Neural crest cell (in vitro differentiated cells): ENCODE measurements around the gene CSNK1E. TPM values are rescaled to one million over a fixed set of nuclear protein-coding genes. Genes with fewer than 3 reads are reported as not detected.
A peak's percentile ranks its signal among the peaks of the same experiment; 100 is the strongest.

ENCODE experiments used
- DNase-seq: peaks from one replicate; pipeline ENCODE4 v3.0.0; 2021; ENCODE audit warnings: low read depth, mixed read lengths, low spot score
- H3K27ac Mint-ChIP-seq: one replicate; pipeline ENCODE4 v1.8.0; 2021; ENCODE audit warnings: mild to moderate bottlenecking, mixed read lengths; ENCODE audit not compliant: unreplicated experiment
- H3K27me3 Mint-ChIP-seq: 2 replicates; pipeline ENCODE4 v1.8.0; 2021; ENCODE audit warnings: low read depth, mild to moderate bottlenecking, mixed read lengths
- H3K36me3 Mint-ChIP-seq: 2 replicates; pipeline ENCODE4 v1.8.0; 2021; ENCODE audit warnings: low read depth, mild to moderate bottlenecking, mixed read lengths
- H3K4me1 Mint-ChIP-seq: 2 replicates; pipeline ENCODE4 v1.8.0; 2021; ENCODE audit warnings: mixed read lengths
- H3K4me3 Mint-ChIP-seq: one replicate; pipeline ENCODE4 v1.8.0; 2021; ENCODE audit warnings: mild to moderate bottlenecking, mixed read lengths
- H3K9me3 Mint-ChIP-seq: 2 replicates; pipeline ENCODE4 v1.8.0; 2021; ENCODE audit warnings: mixed read lengths
- total RNA-seq: library from RNA; stranded (reverse); gene quantifications from 2 replicates; pipeline ENCODE4 v1.2.1, GENCODE V29; 2021
- TF ChIP-seq, protein P1 (sequence below): fragments of 200-600 bp; sonication (generic); conservative IDR thresholded peaks from 2 replicates; pipeline ENCODE4 v1.5.0; 2021; ENCODE audit warnings: antibody characterized with exemption, mild to moderate bottlenecking

CSNK1E gene
- total RNA-seq, 1 donor from 2014 or later: 250 TPM

- no peak overlapping the region for H3K4me3 Mint-ChIP-seq
- no peak for DNase-seq
- H3K4me1 Mint-ChIP-seq: peaks cover 8% of the 10 kb centered on the region
- no peaks in the 10 kb centered on the region for H3K9me3 Mint-ChIP-seq
- TF ChIP-seq, protein P1, sequence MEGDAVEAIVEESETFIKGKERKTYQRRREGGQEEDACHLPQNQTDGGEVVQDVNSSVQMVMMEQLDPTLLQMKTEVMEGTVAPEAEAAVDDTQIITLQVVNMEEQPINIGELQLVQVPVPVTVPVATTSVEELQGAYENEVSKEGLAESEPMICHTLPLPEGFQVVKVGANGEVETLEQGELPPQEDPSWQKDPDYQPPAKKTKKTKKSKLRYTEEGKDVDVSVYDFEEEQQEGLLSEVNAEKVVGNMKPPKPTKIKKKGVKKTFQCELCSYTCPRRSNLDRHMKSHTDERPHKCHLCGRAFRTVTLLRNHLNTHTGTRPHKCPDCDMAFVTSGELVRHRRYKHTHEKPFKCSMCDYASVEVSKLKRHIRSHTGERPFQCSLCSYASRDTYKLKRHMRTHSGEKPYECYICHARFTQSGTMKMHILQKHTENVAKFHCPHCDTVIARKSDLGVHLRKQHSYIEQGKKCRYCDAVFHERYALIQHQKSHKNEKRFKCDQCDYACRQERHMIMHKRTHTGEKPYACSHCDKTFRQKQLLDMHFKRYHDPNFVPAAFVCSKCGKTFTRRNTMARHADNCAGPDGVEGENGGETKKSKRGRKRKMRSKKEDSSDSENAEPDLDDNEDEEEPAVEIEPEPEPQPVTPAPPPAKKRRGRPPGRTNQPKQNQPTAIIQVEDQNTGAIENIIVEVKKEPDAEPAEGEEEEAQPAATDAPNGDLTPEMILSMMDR: no peak
- H3K36me3 Mint-ChIP-seq: no peaks in the 10 kb centered on the region
- peaks cover 7% of the 10 kb centered on the region for H3K27me3 Mint-ChIP-seq
- H3K27ac Mint-ChIP-seq: no peak overlapping the region
Observed at GRCh38 chr22:38335077-38335476, 17.8 kb upstream of the CSNK1E start.

DNA sequence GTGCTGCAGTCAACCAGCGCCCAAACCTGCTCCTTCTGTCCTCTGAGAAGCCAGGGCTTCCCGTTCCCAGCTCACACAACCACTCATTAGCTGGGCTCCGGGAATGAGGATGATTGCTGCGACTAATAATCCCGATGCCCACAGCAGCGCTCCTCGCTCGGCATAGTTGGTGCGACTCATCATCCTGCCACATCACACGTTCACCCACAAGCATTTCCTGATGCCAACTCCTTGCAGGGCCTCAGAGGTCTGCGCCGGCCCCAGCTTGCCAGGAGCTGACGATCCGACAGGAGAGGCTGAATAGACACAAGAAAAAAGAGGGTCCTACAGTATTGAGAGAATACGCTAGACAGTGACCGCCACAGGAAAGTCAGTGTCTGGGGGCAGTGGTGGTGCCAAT, 10.6 kb upstream of the CSNK1E start:
- Mint-ChIP-seq H3K36me3 (no peaks in the 10 kb centered on the region), H3K4me3 (no peak overlapping the region), H3K27me3 (no peaks in the 10 kb centered on the region), H3K9me3 (no peaks in the 10 kb centered on the region), H3K27ac (no peak overlapping the region), H3K4me1 (no peaks in the 10 kb centered on the region)
- TF ChIP-seq, protein P1: no peak
- no peak for DNase-seq

- DNase-seq: no peak
- Mint-ChIP-seq H3K9me3 (no peaks in the 10 kb centered on the region), H3K4me1 (no peaks in the 10 kb centered on the region), H3K27me3 (no peaks in the 10 kb centered on the region), H3K4me3 (no peak overlapping the region), H3K36me3 (no peaks in the 10 kb centered on the region), H3K27ac (no peak overlapping the region)
- TF ChIP-seq, protein P1: no peak
Observed at GRCh38 chr22:38327396-38327795, 10.2 kb upstream of the CSNK1E start.

DNA sequence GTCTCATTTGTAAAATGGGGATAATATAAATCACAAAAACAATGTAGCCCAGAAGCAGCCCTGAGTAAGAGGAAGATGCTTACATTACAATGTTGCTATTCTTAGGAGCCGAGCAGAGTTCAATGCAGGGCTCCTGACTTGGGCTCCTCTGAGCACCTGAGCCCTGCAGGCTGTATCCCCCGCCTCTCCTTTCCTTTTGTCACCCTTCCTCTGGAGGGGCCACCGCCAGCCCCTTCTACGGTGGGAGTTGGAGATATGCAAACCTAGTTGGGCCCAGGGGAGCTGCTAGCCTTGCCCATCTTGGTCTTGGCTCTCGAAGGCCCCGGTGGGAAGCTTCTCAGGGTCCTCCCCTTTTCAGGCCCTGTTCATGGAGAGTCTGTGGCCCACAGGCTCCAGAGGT, 8.4 kb upstream of the CSNK1E start:
- Mint-ChIP-seq H3K27ac (no peak overlapping the region), H3K4me3 (no peak overlapping the region), H3K27me3 (no peaks in the 10 kb centered on the region), H3K36me3 (no peaks in the 10 kb centered on the region), H3K4me1 (no peaks in the 10 kb centered on the region), H3K9me3 (no peaks in the 10 kb centered on the region)
- DNase-seq: no peak
- TF ChIP-seq, protein P1: no peak

DNA sequence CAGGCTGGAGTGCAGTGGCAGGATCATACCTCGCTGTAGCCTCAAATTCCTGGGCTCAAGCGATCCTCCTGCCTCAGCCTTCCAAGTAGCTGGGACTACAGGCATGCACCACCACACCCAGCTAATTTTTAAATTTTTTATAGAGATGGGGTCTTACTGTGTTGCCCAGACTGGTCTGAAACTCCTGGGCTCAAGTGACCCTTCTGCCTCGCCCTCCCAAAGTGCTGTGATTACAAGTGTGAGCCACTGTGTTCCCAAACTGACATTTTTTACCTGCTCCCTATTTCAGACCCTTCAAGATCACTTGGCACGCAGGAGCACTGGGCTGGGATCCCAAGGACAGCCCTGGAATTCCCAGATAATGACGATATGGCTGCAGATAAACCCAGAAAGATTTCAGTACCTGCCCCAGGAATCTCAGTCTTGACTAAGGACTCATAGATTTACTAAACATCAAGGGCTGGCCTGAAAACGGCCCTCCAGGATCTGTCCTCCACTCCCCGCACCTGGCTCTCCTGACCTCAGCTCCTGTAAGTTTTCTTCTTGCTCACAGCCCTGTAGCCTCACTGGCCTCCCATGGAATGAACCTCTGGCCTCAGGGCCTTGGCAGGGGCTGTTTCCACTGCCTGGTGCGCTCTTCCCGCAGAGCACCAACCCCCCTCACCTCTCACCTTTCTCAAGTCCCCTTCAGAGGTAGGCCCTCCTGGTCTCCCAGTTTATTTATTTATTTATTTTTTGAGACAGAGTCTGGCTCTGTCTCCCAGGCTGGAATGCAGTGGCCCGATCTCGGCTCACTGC, 3.6 kb upstream of the CSNK1E start:
- Mint-ChIP-seq H3K27ac (no peak overlapping the region), H3K27me3 (no peaks in the 10 kb centered on the region), H3K36me3 (no peaks in the 10 kb centered on the region), H3K4me3 (peak overlapping the region; percentile 57), H3K4me1 (peaks cover 22% of the 10 kb centered on the region), H3K9me3 (no peaks in the 10 kb centered on the region)
- TF ChIP-seq, protein P1: no peak
- DNase-seq: no peak
